Right ventricle myocardium inferior (tissue), 1 donor: Measurements from ENCODE around the gene MARCHF9. TPM values are rescaled to one million over a fixed set of nuclear protein-coding genes. Genes with fewer than 3 reads are reported as not detected.
A peak's percentile ranks its signal among the peaks of the same experiment; 100 is the strongest.

Experiments used
- ATAC-seq: fragments of 200-7000 bp; cut with Tn5 transposase; one replicate; pipeline ENCODE4 v1.9.1; 2020; ENCODE audit warnings: mild to moderate bottlenecking, moderate library complexity
- DNase-seq: peaks from one replicate; pipeline ENCODE4 v3.0.0; 2021; ENCODE audit errors: missing footprints
- intact Hi-C: fragments of 100-400 bp; cut with DNase I; formaldehyde crosslinking; loops from one replicate; pipeline ENCODE4 v1.11.0; 2022
- total RNA-seq: library from RNA; stranded (reverse); fragmentation: NEBNext Ultra II Directional; extraction: Animal tissue kit (Norgen Biotek cat#: 25700); gene quantifications from one replicate; pipeline ENCODE4 v1.2.1, GENCODE V29; 2021
- donor health status: DM: no; HTN: yes; CAD: no; lungs with severe emphysema.

MARCHF9 gene
- total RNA-seq, 1 donor from 2014 or later: 14.5 TPM

DNA sequence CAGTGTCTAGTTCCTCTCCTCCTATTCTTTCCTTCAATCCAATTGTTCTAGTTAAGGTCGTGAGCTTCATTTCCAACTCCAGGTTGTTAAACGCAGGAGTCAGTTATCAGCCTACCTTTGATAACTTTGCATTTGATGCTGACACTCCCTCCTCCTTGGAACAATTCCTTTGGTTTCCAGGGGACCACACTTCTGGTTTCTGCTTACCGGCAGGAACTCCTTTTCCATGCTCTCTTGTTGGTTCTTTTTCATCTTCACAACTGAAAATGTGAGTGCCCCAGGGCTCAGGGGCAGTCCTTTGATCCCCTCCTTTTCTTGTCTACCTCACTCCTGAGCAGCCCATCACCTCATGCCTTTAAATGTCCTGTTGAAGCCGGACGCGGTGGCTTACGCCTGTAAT, 22.5 kb downstream of the MARCHF9 start:
- no peak for DNase-seq
- no peak for ATAC-seq
- intact Hi-C loops: no loop called here

DNA sequence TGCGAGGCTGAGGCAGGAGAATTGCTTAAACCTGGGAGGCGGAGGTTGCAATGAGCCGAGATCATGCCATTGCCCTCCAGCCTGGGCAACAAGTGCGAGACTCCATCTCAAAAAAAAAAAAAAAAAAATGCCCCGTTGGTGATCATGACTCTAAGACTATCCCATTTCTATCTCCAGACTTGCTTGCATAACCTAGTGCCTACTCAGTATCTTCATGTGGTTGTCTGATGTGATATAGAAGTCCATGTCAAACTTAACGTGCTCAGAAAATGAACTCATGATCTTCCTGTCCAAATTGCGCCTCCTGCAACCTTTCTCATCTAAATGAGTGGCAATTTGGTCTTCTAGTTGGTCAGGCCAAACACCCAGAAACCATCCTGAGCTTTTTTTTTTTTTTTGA, 23.0 kb downstream of the MARCHF9 start:
- intact Hi-C loops: no loop called here
- ATAC-seq (no peak), DNase-seq (no peak)

DNA sequence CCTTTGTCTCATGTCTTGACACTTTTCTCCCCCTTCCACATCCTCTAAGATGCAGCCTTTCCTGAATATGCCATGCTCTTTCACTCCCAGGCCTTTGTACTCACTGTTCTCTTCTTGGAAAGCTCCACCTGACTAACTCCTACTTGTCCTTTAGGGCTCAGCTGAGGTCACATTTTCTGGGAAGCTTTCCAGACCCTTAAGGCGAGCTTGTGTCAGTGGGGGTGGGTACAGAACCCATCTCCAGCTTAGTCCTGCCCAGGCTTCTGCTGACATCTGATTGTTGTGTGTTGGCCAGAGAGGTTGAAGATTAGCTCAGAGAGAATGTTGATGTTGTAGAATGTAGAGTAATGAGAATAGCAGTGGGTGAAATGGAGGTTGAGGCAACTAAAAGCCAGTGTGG, 24.8 kb downstream of the MARCHF9 start:
- intact Hi-C loops: no loop called here
- DNase-seq (no peak), ATAC-seq (no peak)

DNA sequence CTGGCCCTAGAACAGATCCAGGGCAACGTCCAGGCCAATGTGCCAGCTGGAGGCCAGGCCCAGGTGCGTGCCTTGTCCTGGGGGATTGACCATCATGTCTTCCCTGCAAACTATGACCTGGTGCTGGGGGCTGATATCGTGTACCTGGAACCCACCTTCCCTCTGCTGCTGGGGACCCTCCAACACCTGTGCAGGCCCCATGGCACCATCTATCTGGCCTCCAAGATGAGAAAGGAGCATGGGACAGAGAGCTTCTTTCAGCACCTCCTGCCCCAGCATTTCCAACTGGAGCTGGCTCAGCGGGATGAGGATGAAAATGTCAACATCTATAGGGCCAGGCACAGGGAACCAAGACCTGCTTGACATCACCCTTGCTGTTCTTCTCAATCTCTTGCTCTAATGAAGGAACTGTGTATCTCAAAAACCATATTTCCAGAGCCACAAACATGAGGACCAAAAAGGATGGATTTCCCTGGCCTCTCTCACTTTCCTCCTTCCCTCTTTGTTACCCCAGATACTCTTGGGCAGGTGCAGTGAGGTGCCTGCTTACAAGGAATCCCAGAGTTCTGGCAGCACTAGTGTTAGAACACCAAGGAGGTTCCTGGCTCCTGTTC, 25.5 kb downstream of the MARCHF9 start:
- DNase-seq (no peak), ATAC-seq (no peak)
- intact Hi-C loops: no loop called here

DNA sequence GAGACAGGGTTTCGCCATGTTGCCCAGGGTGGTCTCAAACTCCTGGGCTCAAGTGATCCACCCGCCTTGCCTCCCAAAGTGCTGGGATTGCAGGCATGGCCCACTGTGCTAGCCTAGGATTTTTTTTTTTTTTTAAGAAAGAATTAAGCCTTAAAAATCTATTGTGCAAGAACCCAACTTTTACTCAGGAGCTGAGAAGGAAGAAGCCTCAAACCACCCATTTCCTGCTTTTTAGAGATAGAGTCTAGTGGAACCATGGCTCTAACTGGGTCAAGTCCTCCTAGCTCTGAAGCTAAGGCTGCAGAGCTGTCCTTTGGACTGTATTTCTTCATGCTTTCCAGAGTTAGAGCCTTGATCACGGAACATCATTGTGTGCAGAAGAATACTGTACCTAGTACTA, 26.3 kb downstream of the MARCHF9 start:
- no peak for DNase-seq
- intact Hi-C loops: no loop called here
- no peak for ATAC-seq

DNA sequence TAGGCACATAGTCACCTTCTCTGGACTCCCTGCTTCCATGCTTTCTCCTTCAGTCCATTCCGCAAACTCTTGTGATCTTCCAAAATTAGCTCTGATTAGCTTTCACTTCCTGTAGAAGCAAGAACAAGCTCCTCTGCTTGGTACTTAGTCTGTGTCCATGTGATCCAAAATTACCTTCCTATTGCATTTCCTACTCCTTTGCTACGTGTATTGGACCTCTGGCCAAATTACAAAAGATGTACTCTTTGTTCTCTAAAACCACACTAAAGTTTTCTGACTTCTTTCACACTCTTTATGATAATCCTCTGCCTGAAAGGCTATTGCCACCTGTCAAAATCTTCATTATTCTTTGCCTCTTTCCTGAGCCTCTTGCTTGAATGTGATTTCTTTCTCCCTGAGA, 26.9 kb downstream of the MARCHF9 start:
- DNase-seq: no peak
- ATAC-seq: no peak
- intact Hi-C loops: loop anchor here (1.0 kb wide), 1 partner anchor 124 kb away; no protein-coding TSS in a partner anchor

DNA sequence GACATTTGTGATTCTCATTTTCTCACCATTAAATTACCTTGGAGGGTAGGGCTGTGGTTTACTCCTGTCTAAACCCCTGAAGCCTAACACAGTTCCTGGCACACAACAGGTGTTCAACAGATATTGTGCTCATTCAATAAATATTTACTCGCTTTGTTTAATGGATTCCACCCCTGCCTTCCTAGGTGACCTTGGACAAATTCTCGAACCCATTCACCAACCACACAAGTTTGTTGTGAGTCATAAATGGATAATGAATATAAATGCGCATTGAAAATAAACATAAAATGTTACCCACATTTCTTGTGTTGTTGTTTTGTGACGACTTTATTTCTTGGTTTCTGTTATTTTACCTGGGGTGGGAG, 27.3 kb downstream of the MARCHF9 start:
- no peak for DNase-seq
- intact Hi-C loops: loop anchor here (1.0 kb wide), 1 partner anchor 123 kb away; no protein-coding TSS in a partner anchor
- no peak for ATAC-seq

DNA sequence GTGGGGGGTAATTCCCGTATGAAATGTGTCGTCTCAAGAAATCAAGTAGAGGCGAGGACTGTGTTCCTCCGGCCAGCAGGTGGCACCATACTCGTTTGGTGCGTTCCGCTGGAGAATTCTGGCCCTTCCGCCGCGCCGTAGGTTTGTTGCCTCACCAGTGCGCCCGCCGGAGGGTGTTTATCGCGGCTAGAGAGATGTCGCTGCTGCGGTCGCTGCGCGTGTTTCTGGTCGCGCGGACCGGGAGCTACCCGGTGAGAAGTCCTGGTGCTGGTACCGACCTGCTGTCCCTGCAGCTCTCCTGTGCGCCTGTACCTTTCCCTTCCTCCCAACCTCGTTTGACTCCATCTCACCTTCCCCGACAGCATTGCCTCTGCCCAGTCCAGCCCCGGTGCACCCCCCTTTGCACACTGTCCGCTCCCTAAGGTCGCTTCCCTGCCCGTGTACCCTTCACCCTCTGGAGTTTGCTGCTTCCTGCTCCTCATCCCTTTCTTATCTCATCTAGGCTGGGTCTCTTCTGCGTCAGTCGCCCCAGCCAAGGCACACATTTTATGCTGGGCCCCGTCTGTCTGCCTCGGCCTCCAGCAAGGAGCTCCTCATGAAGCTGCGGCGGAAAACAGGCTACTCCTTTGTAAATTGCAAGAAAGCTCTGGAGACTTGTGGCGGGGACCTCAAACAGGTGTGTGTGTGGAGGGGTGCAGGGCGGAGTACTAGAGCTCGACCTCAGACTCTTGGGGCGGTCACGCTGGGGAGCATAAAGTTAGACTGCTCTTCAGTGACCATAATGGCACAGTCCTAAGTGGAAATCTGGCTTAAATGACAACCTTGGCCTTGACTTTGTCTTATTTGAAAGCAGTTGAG, 27.9 kb downstream of the MARCHF9 start, which contains the start of gene TSFM:
TSS of gene TSFM (plus strand) at position 180 of the 858 bp plus-strand sequence. CDS start at position 195, 15 bp downstream.
- DNase-seq: peak; percentile 99
- ATAC-seq: peak; percentile 92
- intact Hi-C loops: loop anchor here (1.0 kb wide), 1 partner anchor 122 kb away; no protein-coding TSS in a partner anchor

DNA sequence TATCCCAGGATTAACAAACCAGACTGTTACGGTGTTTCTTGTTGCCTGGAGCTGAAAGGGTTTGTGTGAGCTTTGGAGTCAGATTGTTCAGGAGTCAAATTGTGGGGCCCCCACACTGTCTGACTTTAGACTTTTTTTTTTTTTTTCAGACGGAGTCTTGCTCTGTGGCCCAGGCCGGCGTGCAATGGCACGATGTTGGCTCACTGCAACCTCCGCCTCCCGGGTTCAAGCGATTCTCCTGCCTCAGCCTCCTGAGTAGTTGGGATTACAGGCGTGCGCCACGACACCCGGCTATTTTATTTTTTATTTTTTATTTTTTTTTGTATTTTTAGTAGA, 28.5 kb downstream of the MARCHF9 start:
- DNase-seq (no peak), ATAC-seq (no peak)
- intact Hi-C loops: no loop called here

DNA sequence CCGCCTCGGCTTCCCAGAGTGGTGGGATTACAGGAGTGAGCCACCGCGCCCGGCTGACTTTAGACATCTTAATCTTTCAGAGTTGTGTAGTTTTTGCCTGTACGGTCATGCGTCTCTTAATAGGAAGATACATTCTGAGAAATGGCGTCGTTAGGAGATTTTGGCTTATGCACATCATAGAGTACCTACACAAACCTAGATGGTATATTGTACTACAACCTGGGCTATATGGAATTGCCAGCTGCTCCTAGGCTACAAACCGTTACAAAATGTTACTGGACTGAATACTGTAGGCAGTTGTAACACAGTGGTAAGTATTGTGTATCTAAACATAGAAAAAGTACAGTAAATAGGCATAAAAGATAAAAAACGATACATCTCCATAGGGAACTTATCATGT, 29.0 kb downstream of the MARCHF9 start:
- DNase-seq: no peak
- no peak for ATAC-seq
- intact Hi-C loops: no loop called here

DNA sequence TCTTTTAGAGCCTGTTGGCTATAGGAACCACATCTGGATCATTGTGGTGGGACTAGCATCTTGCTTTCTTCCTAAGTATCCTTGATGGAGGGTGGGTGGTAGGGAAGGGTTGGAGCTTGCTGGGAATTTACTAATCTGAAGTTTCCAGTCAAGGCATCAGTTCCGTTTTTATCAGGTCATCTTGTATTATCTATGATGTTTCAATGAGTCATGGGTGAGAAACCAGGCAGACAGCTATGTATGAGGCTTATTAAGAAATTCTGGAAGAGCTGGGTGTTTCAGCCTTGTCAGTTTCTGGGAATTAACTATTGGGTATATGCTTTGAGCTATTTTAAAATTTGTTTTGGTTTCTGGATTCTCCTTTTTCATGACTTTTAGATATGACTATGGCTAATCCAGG, 39.0 kb downstream of the MARCHF9 start:
- ATAC-seq: no peak
- DNase-seq: no peak
- intact Hi-C loops: no loop called here

DNA sequence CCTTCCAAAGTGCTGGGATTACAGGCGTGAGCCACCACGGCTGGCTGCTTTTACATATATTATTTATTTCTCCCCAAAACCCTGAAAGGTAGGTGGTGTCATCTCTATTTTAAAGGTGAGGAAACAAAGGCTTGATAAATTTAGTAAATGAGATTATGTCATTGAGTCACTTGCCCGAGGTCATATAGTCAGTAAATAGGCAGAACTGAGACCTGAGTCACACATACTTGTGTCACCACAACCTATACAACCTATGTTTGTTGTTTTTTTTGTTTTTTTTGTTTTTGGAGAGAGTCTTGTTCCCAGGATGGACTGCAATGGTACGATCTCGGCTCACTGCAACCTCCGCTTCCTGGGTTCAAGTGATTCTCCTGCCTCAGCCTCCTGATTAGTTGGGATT, 40.5 kb downstream of the MARCHF9 start:
- no peak for DNase-seq
- ATAC-seq: no peak
- intact Hi-C loops: no loop called here

DNA sequence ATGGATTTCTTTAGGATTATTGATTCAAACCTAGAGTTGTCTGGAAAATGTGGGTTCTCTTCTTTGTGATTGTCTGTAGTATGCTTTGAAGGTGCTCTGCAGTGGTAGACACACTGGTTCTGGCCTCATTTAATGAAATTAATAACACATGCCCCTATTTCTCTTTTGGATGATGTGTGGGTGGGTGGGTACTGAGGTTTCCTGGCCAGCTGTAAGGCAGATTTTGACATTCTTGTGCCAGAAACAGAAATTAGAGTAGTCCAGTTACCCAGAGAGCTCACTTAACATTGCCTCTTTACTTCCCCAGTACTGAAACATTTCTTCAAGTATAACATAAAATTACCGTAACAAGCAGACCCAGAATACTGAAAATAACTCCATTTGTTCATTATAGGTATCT, 42.1 kb downstream of the MARCHF9 start:
- intact Hi-C loops: no loop called here
- ATAC-seq (no peak), DNase-seq (no peak)

DNA sequence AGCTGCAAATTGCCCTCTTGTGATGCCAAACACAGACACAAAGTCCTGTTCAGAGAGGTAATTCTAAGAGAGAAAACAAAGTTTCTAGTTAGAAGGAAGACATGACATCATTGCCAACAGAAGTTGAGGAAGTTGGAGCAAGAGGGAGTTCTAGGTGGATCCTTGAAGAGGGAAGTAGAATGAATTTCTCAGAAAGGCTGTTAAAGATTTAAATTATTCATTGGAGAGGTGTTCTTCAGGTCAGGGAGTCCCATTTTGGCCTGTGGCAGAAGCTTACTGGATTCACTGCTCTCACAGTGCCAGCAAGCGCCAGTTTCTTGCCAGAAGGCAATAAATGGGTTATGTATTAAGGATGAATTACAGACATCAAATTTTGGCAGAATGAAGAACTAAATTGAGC, 43.0 kb downstream of the MARCHF9 start:
- intact Hi-C loops: no loop called here
- DNase-seq (no peak), ATAC-seq (no peak)

DNA sequence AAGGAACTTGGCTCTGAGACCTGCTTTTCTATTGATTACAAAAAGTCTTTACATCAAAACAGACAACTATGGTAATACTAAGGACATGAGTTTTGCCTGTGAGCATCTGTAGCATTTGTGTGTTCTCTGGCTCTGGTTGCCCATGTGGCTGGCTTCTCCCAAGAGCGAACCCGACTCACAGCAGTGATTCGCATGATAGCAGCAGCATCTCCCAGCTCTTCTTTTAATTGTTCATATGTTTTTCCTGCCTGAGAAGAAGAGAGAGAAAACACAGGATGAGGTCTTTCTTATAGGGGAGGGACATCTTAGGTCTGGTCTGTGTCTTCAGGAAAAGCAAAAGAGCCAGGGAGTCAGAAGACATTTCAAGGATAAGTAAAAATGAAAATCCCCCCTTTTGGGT, 46.1 kb downstream of the MARCHF9 start:
- no peak for ATAC-seq
- no peak for DNase-seq
- intact Hi-C loops: no loop called here

DNA sequence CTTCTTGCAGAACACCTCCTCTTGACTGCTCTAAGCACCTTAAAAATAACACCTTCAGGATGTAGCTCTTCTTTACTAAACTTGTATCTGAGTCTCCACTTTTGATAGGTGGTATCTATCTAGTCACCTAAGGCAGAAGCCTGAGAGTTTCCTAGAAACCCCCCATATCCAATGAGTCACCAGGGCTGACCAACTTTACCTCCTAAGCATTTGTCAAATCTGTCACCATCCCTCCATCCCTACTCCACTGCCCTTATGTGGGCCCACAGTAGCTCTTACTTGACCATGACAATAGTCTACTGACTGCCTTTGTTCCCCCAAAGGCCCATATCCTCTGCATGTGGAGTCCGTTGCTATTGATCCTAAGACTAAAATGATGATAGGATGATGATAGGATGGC, 47.7 kb downstream of the MARCHF9 start:
- DNase-seq (no peak), ATAC-seq (no peak)
- intact Hi-C loops: loop anchor here (1.0 kb wide), 1 partner anchor 103 kb away; no protein-coding TSS in a partner anchor

DNA sequence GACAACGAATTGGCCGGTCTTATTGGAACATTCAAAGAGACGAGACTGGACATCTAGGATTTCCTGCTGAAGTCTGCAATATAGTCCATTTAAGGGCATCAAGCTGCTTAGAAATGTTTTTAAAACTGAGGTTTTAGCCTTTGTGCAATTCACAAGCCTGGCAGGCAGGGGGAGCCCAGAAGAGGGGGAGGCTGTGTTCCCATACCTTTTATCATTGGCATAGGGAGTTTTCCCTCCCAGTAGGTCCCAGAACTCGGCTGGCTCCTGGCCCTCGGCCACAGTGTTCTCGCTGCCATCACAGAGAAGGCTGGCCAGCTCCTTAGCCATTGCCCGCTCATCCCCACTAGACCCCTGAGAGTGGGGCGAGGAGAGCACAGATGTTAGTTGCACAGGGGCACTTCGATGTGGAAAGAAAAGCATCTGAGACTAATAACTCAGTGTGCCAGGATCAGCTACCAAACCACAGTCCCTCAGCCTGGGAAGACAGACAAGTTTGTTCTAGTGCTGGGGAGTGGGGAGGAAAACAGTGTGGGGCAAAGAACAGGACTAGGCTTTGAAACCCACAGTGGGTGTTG, 48.5 kb downstream of the MARCHF9 start:
- ATAC-seq (peak; percentile 75), DNase-seq (no peak)
- intact Hi-C loops: loop anchor here (1.0 kb wide), 1 partner anchor 102 kb away; no protein-coding TSS in a partner anchor

DNA sequence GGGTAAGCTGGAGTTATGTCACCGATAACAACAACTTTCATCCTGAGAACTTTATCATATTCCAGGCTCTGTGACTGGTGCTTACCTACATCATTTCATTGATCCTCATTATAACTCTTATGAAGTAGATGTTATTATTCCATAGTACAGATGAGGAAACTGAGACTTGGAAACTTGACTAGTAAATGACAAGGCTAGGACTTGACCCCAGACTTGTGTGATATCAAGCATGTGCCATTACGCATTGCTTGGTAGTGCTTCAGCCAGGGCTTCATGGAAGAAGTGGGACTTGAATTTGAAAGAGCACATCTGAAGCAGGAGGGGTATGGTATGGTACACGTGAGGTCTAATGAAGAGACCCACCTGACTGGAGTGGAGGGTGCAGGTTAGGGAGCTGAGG, 51.8 kb downstream of the MARCHF9 start:
- intact Hi-C loops: no loop called here
- DNase-seq (no peak), ATAC-seq (no peak)

DNA sequence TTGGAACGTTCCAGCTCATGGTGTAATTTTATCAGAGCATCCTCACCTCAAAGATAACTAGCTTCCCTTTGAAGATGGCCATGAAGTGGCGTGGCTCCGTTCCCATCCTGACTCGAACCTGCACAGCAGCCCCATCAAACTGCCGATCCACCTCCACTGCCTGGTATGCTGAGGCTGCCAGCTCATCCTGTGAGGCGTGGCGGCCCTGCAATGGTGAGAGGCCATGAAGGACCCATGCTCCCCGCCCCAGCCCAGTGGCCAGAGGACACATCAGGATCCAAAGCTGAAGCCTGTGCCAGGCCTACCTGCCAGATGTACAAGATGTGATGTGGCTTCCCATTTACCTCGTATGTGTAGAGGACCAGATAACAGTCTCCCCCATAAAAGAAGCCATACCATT, 52.4 kb downstream of the MARCHF9 start:
- DNase-seq (no peak), ATAC-seq (no peak)
- intact Hi-C loops: no loop called here

DNA sequence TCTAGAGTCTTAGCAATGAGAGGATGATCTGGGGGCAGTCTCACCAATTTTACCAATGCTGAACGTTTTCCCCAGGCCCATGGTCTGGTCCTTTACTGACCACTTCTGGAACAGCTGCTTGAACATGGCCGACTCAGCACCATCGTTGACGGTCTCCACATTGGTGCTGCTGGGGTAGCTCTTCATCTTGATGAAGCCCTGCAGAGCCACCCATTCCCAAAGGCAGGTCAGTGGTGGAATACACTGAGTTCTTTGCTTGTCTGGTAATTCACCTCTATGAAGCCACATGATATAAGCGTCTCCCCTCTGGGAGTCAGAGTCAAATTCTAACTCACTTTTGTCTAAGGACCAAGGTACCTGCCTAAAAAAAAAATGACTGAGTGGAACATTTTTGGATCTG, 53.4 kb downstream of the MARCHF9 start:
- DNase-seq (no peak), ATAC-seq (no peak)
- intact Hi-C loops: no loop called here
